ENCODE results near the gene DNAJC10. TPM values are rescaled to one million over a fixed set of nuclear protein-coding genes. Genes with fewer than 3 reads are reported as not detected.

The DNAJC10 gene
- total and polyA plus RNA-seq, 2 experiments from 2014 or later, result 67.3 to 120 TPM

DNA sequence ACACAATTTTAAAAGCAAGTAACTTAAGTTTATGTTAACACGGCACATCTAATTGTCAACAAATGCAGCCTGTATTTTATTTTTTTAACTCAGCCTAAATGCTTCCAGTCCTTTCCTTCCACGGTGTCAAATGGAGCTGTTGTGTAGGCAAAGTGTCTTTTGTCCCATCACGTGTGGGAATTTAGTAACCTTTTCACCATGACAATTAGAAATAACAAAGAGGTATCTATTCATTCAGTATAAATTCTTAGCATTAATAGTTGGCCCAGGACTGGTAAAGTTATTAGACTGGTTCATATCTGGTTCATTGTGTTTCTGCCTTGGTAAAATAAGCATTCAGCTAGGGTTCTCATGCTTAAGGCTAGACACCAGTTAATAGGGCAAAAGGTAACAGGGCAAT, 102.4 kb downstream of the DNAJC10 start:
- no peak overlapping the region for H3K27ac ChIP-seq
- H3K4me3 ChIP-seq, result no peak overlapping the region
- H3K9me3 ChIP-seq (ENCODE audit: low read depth), result no peaks in the 10 kb centered on the region
- no peak for DNase-seq (ENCODE audit: low spot score)
- H3K9me2 ChIP-seq (replicated peaks; ENCODE audit: insufficient read depth), result no peaks in the 10 kb centered on the region
- no peaks in the 10 kb centered on the region for H3K27me3 ChIP-seq
- no peaks in the 10 kb centered on the region for H3K36me3 ChIP-seq (replicated peaks; ENCODE audit: insufficient read depth, low read depth)
- no peak overlapping the region for H3K4me2 ChIP-seq
- no peaks in the 10 kb centered on the region for H4K20me1 ChIP-seq (ENCODE audit: insufficient read depth, poor library complexity, severe bottlenecking)
- H2AFZ ChIP-seq, result no peak overlapping the region
- no peak for TF ChIP-seq CTCF (IDR thresholded peaks at IDR 0.05; ENCODE audit: poor library complexity)
- TF ChIP-seq EZH2phosphoT487 (IDR thresholded peaks at IDR 0.05; ENCODE audit: low read depth, severe bottlenecking, unreplicated experiment), result no peak
- TF ChIP-seq EZH2 (IDR thresholded peaks at IDR 0.05; ENCODE audit: borderline replicate concordance), result no peak
- WGBS (ENCODE audit: low lambda C conversion rate, missing lambda C conversion rate), result 52% methylated on average over 3 of the region's 3 CpGs
- H3K4me1 ChIP-seq (ENCODE audit: insufficient read depth), result peaks cover 27% of the 10 kb centered on the region
- H3K79me2 ChIP-seq, result no peaks in the 10 kb centered on the region

- Histone ChIP-seq H3K27me3 (no peaks in the 10 kb centered on the region), H3K79me2 (no peaks in the 10 kb centered on the region), H3K36me3 (replicated peaks; ENCODE audit: insufficient read depth, low read depth) (no peaks in the 10 kb centered on the region), H3K4me3 (no peak overlapping the region), H2AFZ (no peak overlapping the region), H3K9me2 (replicated peaks; ENCODE audit: insufficient read depth) (no peaks in the 10 kb centered on the region), H4K20me1 (ENCODE audit: insufficient read depth, poor library complexity, severe bottlenecking) (no peaks in the 10 kb centered on the region), H3K9me3 (ENCODE audit: low read depth) (no peaks in the 10 kb centered on the region), H3K4me2 (no peak overlapping the region), H3K4me1 (ENCODE audit: insufficient read depth) (peaks cover 27% of the 10 kb centered on the region), H3K27ac (no peak overlapping the region)
- 53% methylated on average over 4 of the region's 4 CpGs for WGBS (ENCODE audit: low lambda C conversion rate, missing lambda C conversion rate)
- no peak for TF ChIP-seq EZH2 (IDR thresholded peaks at IDR 0.05; ENCODE audit: borderline replicate concordance)
- no peak for DNase-seq (ENCODE audit: low spot score)
Observed at GRCh38 chr2:182818925-182819324, 102.9 kb downstream of the DNAJC10 start.

DNA sequence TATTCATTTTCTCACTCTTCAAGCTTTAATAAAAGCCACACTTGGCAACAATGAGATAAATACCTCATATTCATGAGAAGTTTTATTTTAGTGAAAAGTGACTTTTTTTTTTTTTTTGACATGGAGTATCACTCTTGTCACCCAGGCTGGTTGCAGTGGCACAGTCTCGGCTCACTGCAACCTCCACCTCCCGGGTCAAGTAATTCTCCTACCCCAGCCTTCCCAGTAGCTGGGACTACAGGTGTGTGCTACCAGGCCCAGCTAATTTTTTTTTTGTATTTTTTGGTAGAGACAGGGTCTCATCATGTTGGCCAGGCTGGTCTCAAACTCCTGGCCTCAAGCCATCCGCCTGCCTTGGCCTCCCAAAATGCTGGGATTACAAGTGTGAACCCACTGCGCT, 103.4 kb downstream of the DNAJC10 start:
- WGBS (ENCODE audit: low lambda C conversion rate, missing lambda C conversion rate), result 97% methylated on average over 4 of the region's 4 CpGs
- Histone ChIP-seq H3K4me1 (ENCODE audit: insufficient read depth) (peaks cover 27% of the 10 kb centered on the region), H3K36me3 (replicated peaks; ENCODE audit: insufficient read depth, low read depth) (no peaks in the 10 kb centered on the region), H3K4me2 (no peak overlapping the region), H3K9me3 (ENCODE audit: low read depth) (no peaks in the 10 kb centered on the region), H3K79me2 (no peaks in the 10 kb centered on the region), H4K20me1 (ENCODE audit: insufficient read depth, poor library complexity, severe bottlenecking) (no peaks in the 10 kb centered on the region), H3K9me2 (replicated peaks; ENCODE audit: insufficient read depth) (no peaks in the 10 kb centered on the region), H3K27ac (no peak overlapping the region), H3K27me3 (no peaks in the 10 kb centered on the region), H2AFZ (no peak overlapping the region), H3K4me3 (no peak overlapping the region)
- no peak for DNase-seq (ENCODE audit: low spot score)
- TF ChIP-seq EZH2 (IDR thresholded peaks at IDR 0.05; ENCODE audit: borderline replicate concordance), result no peak

DNA sequence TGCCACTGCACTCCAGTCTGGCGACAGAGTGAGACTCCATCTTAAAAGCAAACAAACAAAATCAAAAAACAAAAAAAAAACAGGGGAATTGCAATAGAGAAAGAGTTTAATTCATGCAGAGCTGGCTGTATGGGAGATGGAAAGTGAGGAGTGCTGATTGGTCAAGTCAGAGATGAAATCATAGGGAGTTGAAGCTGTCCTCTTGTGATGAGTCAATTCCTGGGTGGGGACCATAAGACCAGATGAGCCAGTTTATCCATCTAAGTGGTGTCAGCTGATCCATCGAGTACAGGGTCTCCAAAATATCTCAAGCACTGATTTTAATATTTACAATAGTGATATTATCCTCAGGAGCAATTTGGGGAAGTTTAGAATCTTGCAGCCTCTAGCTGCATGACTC, 105.1 kb downstream of the DNAJC10 start:
- WGBS (ENCODE audit: low lambda C conversion rate, missing lambda C conversion rate), result 84% methylated on average over 2 of the region's 2 CpGs
- Histone ChIP-seq H3K9me3 (ENCODE audit: low read depth) (no peaks in the 10 kb centered on the region), H3K4me1 (ENCODE audit: insufficient read depth) (peaks cover 29% of the 10 kb centered on the region), H3K27ac (no peak overlapping the region), H3K27me3 (no peaks in the 10 kb centered on the region), H3K4me2 (no peak overlapping the region), H3K36me3 (replicated peaks; ENCODE audit: insufficient read depth, low read depth) (no peaks in the 10 kb centered on the region), H3K79me2 (no peaks in the 10 kb centered on the region), H3K4me3 (no peak overlapping the region), H2AFZ (no peak overlapping the region), H4K20me1 (ENCODE audit: insufficient read depth, poor library complexity, severe bottlenecking) (no peaks in the 10 kb centered on the region), H3K9me2 (replicated peaks; ENCODE audit: insufficient read depth) (no peaks in the 10 kb centered on the region)
- TF ChIP-seq EZH2 (IDR thresholded peaks at IDR 0.05; ENCODE audit: borderline replicate concordance), result no peak
- TF ChIP-seq EZH2phosphoT487 (IDR thresholded peaks at IDR 0.05; ENCODE audit: low read depth, severe bottlenecking, unreplicated experiment), result no peak
- DNase-seq (ENCODE audit: low spot score), result no peak

DNA sequence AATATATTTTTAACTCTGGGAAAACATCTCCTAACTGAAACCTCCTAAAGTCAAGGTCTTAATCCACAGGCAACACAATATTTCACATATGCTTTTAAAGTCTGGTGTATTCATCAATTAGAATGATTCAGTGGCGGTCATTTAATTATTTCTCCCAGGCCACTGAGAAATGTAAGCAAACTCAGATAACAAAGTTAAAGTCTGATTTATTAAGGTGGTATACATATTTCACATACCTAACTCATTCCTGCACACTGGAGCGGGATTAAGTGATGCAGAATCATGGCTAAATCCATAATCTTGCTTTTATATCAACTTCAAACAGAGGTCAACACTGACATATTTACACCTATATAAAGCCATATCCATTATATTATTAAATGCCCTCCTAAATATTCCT, 106.7 kb downstream of the DNAJC10 start:
- TF ChIP-seq CTCF (IDR thresholded peaks at IDR 0.05; ENCODE audit: poor library complexity) (no peak), EZH2phosphoT487 (IDR thresholded peaks at IDR 0.05; ENCODE audit: low read depth, severe bottlenecking, unreplicated experiment) (no peak), EZH2 (IDR thresholded peaks at IDR 0.05; ENCODE audit: borderline replicate concordance) (no peak)
- no peak overlapping the region for H3K27ac ChIP-seq
- H3K4me1 ChIP-seq (ENCODE audit: insufficient read depth), result peaks cover 21% of the 10 kb centered on the region
- no peak overlapping the region for H3K4me2 ChIP-seq
- no peaks in the 10 kb centered on the region for H3K9me3 ChIP-seq (ENCODE audit: low read depth)
- no peaks in the 10 kb centered on the region for H3K79me2 ChIP-seq
- WGBS (ENCODE audit: low lambda C conversion rate, missing lambda C conversion rate), result 76% methylated on average over 2 of the region's 2 CpGs
- no peak for DNase-seq (ENCODE audit: low spot score)
- H3K9me2 ChIP-seq (replicated peaks; ENCODE audit: insufficient read depth), result no peaks in the 10 kb centered on the region
- H3K36me3 ChIP-seq (replicated peaks; ENCODE audit: insufficient read depth, low read depth), result no peaks in the 10 kb centered on the region
- no peaks in the 10 kb centered on the region for H4K20me1 ChIP-seq (ENCODE audit: insufficient read depth, poor library complexity, severe bottlenecking)
- no peak overlapping the region for H2AFZ ChIP-seq
- H3K27me3 ChIP-seq, result no peaks in the 10 kb centered on the region
- H3K4me3 ChIP-seq, result no peak overlapping the region
